ENCODE data around the gene PDE11A.

PDE11A gene

GRCh38 chr2:177883177-177883576 lies 189.4 kb downstream of the PDE11A start:
- CTCF ChIA-PET: no interaction called here
- Mint-ChIP-seq H3K36me3 (no peaks in the 10 kb centered on the region), H3K27ac (no peak overlapping the region), H3K27me3 (no peaks in the 10 kb centered on the region), H3K4me1 (no peaks in the 10 kb centered on the region), H3K4me3 (no peak overlapping the region), H3K9me3 (no peaks in the 10 kb centered on the region)
- DNase-seq: no peak

DNA sequence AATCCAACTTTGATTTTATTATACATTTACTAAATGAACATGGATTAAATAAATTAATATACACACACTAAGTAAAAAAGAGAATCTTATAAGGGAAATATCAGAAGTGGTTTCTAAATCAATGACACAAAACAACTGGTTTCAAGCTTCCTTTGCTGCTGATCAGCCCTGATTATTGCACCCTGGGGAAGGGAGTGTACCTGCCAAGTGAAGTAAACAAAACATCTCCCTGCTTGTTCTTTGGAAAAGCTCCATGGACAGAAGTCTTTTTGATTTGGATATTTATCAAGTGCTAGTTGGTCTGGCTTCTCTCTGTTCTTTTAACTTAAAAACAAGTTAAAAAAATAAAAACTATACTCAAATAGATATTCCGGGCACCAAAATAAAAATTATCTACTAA lies 190.1 kb downstream of the PDE11A start:
- CTCF ChIA-PET: no interaction called here
- DNase-seq: no peak
- no peaks in the 10 kb centered on the region for H3K27me3 Mint-ChIP-seq
- no peaks in the 10 kb centered on the region for H3K4me1 Mint-ChIP-seq
- no peaks in the 10 kb centered on the region for H3K9me3 Mint-ChIP-seq
- no peak overlapping the region for H3K27ac Mint-ChIP-seq
- no peak overlapping the region for H3K4me3 Mint-ChIP-seq
- H3K36me3 Mint-ChIP-seq: no peaks in the 10 kb centered on the region

DNA sequence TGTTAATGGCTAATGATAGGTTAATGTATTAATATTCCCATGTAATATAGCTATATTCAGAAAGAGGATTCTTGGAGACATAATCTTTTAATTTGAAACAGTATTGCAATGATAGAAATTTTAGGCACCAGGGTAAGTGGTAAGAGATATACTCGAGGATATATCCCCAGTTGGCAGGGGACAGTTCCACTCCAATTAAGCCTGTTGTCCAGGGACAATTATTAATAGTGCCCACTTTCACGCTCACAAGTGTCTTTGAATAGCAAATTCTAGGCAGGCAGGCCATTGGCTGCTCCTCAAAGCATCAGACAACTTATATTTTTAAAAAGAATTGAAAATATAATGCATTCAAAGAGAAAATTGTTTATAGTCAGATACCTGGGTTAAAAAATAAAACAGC lies 190.7 kb downstream of the PDE11A start:
- no peak for DNase-seq
- H3K4me1 Mint-ChIP-seq: no peaks in the 10 kb centered on the region
- CTCF ChIA-PET: no interaction called here
- no peaks in the 10 kb centered on the region for H3K27me3 Mint-ChIP-seq
- H3K9me3 Mint-ChIP-seq: no peaks in the 10 kb centered on the region
- H3K36me3 Mint-ChIP-seq: no peaks in the 10 kb centered on the region
- H3K4me3 Mint-ChIP-seq: no peak overlapping the region
- H3K27ac Mint-ChIP-seq: no peak overlapping the region

- Mint-ChIP-seq H3K4me1 (no peaks in the 10 kb centered on the region), H3K27ac (no peak overlapping the region), H3K27me3 (no peaks in the 10 kb centered on the region), H3K36me3 (no peaks in the 10 kb centered on the region), H3K4me3 (no peak overlapping the region), H3K9me3 (no peaks in the 10 kb centered on the region)
- DNase-seq: no peak
- CTCF ChIA-PET: no interaction called here
Observed at GRCh38 chr2:177881008-177881747, 191.4 kb downstream of the PDE11A start.

DNA sequence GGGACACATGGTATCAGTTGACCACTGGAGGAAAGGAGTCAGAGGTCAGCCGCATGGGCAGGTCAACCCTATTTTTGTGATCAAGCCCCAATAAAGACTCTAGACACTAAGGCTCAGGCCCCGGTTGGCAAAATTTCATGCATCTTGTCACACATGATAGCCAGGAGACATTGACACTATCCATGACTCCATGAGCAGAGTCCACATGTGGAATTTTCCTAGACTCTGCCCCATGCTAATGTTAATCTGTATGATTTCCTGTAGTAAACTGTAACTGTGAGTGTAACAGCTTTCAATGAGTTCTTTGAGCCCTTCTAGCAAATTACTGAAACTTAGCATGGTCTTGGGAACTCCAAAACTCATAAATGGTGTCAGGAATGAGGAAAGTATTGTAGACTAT lies 192.3 kb downstream of the PDE11A start:
- CTCF ChIA-PET: no interaction called here
- Mint-ChIP-seq H3K27ac (no peak overlapping the region), H3K4me3 (no peak overlapping the region), H3K4me1 (no peaks in the 10 kb centered on the region), H3K36me3 (no peaks in the 10 kb centered on the region), H3K27me3 (no peaks in the 10 kb centered on the region), H3K9me3 (no peaks in the 10 kb centered on the region)
- no peak for DNase-seq

- Mint-ChIP-seq H3K36me3 (no peaks in the 10 kb centered on the region), H3K4me3 (no peak overlapping the region), H3K27me3 (no peaks in the 10 kb centered on the region), H3K9me3 (no peaks in the 10 kb centered on the region), H3K27ac (no peak overlapping the region), H3K4me1 (no peaks in the 10 kb centered on the region)
- CTCF ChIA-PET: no interaction called here
- DNase-seq: no peak
Observed at GRCh38 chr2:177876950-177877349, 195.6 kb downstream of the PDE11A start.

DNA sequence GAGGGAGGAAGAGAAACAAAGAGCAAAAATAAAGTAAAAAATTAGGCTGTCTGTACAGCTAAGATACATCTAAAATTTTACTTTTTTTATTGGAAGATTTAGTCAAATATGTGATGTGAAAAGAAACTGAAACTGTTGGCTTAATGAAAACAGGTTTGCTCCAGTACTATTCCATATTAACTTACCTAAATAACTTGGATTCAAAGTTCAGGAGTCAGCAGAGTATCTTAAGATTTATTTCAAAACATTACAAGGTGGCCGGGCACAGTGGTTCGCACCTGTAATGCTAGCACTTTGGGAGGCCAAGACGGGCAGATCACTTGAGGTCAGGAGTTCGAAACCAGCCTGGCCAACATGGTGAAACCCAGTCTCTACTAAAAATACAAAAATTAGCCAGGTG lies 197.9 kb downstream of the PDE11A start:
- H3K9me3 Mint-ChIP-seq: no peaks in the 10 kb centered on the region
- no peaks in the 10 kb centered on the region for H3K27me3 Mint-ChIP-seq
- no peak for DNase-seq
- H3K4me3 Mint-ChIP-seq: no peak overlapping the region
- no peaks in the 10 kb centered on the region for H3K4me1 Mint-ChIP-seq
- H3K36me3 Mint-ChIP-seq: no peaks in the 10 kb centered on the region
- no peak overlapping the region for H3K27ac Mint-ChIP-seq
- CTCF ChIA-PET: no interaction called here

DNA sequence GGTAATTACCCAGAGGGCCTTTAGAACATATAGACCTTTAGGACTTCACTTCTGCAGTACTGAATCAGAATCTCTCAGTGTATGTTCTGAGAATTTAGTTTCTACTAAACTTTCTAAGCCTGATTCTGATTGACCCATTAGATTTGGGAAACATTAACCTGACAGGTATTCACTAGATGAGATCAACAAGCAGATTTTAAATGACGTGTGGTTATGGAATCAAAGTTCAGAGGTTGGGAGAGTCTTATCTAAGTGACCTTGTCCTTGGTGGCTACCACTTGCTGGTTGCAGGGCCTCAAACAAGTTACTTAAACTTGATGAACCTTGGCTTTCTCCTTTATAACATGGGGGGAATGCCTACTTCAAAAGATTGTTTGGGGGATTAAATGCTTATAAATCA lies 198.7 kb downstream of the PDE11A start:
- H3K4me1 Mint-ChIP-seq: no peaks in the 10 kb centered on the region
- no peak for DNase-seq
- no peaks in the 10 kb centered on the region for H3K9me3 Mint-ChIP-seq
- H3K36me3 Mint-ChIP-seq: no peaks in the 10 kb centered on the region
- CTCF ChIA-PET: no interaction called here
- no peak overlapping the region for H3K27ac Mint-ChIP-seq
- H3K4me3 Mint-ChIP-seq: no peak overlapping the region
- H3K27me3 Mint-ChIP-seq: no peaks in the 10 kb centered on the region

- H3K27ac Mint-ChIP-seq: no peak overlapping the region
- DNase-seq: no peak
- H3K4me3 Mint-ChIP-seq: no peak overlapping the region
- H3K9me3 Mint-ChIP-seq: no peaks in the 10 kb centered on the region
- H3K36me3 Mint-ChIP-seq: no peaks in the 10 kb centered on the region
- CTCF ChIA-PET: no interaction called here
- no peaks in the 10 kb centered on the region for H3K4me1 Mint-ChIP-seq
- H3K27me3 Mint-ChIP-seq: no peaks in the 10 kb centered on the region
Observed at GRCh38 chr2:177872286-177872685, 200.3 kb downstream of the PDE11A start.

DNA sequence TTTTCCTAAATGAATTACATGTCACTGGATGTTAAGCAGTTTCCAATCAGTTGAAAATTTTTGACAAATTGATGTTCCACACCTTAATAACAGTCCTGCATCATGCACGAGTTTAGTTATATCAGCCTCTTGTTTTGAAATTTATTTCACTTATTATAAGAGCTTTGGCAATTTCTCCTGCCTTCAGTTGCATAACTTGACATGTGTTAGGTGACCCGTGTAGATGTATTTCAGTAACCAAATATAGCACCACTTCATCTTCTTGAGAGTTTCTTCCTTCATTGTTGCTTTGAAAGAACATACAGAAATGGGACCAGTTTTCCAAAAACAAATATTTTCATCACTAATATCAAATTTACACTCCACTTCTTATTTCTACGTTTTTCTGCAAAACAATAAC lies 202.7 kb downstream of the PDE11A start:
- Mint-ChIP-seq H3K27ac (no peak overlapping the region), H3K9me3 (no peaks in the 10 kb centered on the region), H3K4me1 (no peaks in the 10 kb centered on the region), H3K4me3 (no peak overlapping the region), H3K27me3 (no peaks in the 10 kb centered on the region), H3K36me3 (no peaks in the 10 kb centered on the region)
- no peak for DNase-seq
- CTCF ChIA-PET: no interaction called here

GRCh38 chr2:177869209-177869608 lies 203.4 kb downstream of the PDE11A start:
- CTCF ChIA-PET: no interaction called here
- Mint-ChIP-seq H3K27me3 (no peaks in the 10 kb centered on the region), H3K36me3 (no peaks in the 10 kb centered on the region), H3K9me3 (no peaks in the 10 kb centered on the region), H3K4me3 (no peak overlapping the region), H3K4me1 (no peaks in the 10 kb centered on the region), H3K27ac (no peak overlapping the region)
- DNase-seq: no peak

GRCh38 chr2:177868806-177869205 lies 203.8 kb downstream of the PDE11A start:
- H3K4me3 Mint-ChIP-seq: no peak overlapping the region
- CTCF ChIA-PET: no interaction called here
- H3K27me3 Mint-ChIP-seq: no peaks in the 10 kb centered on the region
- DNase-seq: no peak
- no peaks in the 10 kb centered on the region for H3K4me1 Mint-ChIP-seq
- no peaks in the 10 kb centered on the region for H3K9me3 Mint-ChIP-seq
- H3K36me3 Mint-ChIP-seq: no peaks in the 10 kb centered on the region
- no peak overlapping the region for H3K27ac Mint-ChIP-seq

DNA sequence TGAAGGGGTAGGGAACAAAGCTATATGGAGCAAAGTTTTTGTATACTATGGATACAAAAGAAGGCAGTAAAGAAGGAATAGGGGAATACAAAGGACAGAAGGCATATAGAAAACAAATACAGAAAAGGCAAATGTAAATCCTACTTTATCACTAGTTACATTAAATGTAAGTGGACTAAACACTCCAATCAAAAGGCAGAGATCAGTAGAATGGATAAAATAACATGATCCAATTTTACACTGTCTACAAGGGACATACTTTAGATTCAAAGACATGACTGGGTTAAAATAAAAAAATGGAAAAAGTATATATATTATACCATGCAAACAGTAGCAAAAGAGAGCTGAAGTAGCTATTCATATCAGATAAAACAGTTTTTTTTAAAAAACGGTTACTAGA lies 215.0 kb downstream of the PDE11A start:
- Mint-ChIP-seq H3K27me3 (no peaks in the 10 kb centered on the region), H3K27ac (no peak overlapping the region), H3K4me1 (no peaks in the 10 kb centered on the region), H3K4me3 (no peak overlapping the region), H3K36me3 (no peaks in the 10 kb centered on the region), H3K9me3 (peaks cover 6% of the 10 kb centered on the region)
- CTCF ChIA-PET: no interaction called here
- DNase-seq: no peak

- no peak for DNase-seq
- CTCF ChIA-PET: no interaction called here
- H3K27ac Mint-ChIP-seq: no peak overlapping the region
- H3K9me3 Mint-ChIP-seq: peaks cover 5% of the 10 kb centered on the region
- H3K36me3 Mint-ChIP-seq: no peaks in the 10 kb centered on the region
- no peak overlapping the region for H3K4me3 Mint-ChIP-seq
- no peaks in the 10 kb centered on the region for H3K4me1 Mint-ChIP-seq
- no peaks in the 10 kb centered on the region for H3K27me3 Mint-ChIP-seq
Observed at GRCh38 chr2:177852389-177852788, 220.2 kb downstream of the PDE11A start.

GRCh38 chr2:177843188-177843587 lies 229.4 kb downstream of the PDE11A start:
- Mint-ChIP-seq H3K9me3 (no peaks in the 10 kb centered on the region), H3K27ac (no peak overlapping the region), H3K36me3 (no peaks in the 10 kb centered on the region), H3K4me3 (no peak overlapping the region), H3K4me1 (no peaks in the 10 kb centered on the region), H3K27me3 (no peaks in the 10 kb centered on the region)
- CTCF ChIA-PET: no interaction called here
- no peak for DNase-seq

DNA sequence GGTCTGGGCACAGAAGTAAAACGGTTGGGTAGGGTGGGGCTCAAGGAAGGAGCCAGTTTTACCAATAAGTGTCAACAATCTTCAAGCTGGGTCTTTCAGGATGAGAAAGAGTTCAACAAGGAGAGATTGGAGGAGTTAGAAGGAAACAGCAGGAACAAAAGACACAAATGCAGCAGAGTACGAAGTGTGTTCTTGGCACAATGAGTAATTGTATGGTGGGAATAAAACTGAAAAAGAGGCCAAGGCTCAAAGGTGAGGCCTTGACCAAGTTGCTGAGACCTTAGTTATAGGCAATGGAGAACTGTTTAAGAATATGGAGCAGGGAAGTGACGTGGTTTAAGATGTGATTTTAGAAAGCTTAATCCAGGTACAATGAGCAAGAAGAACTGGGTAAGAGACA lies 230.3 kb downstream of the PDE11A start:
- H3K27ac Mint-ChIP-seq: no peak overlapping the region
- CTCF ChIA-PET: no interaction called here
- no peaks in the 10 kb centered on the region for H3K36me3 Mint-ChIP-seq
- no peak for DNase-seq
- H3K4me1 Mint-ChIP-seq: no peaks in the 10 kb centered on the region
- H3K9me3 Mint-ChIP-seq: no peaks in the 10 kb centered on the region
- no peaks in the 10 kb centered on the region for H3K27me3 Mint-ChIP-seq
- H3K4me3 Mint-ChIP-seq: no peak overlapping the region

Measured in activated naive CD4-positive, alpha-beta T cell treated with anti-CD3 and anti-CD28 coated beads, Interleukin-2, amount 10 ng/mL, durations not matched to agents 7 days and 5 days (primary cell).